Measurements from ENCODE around the gene CHCT1. TPM values are rescaled to one million over a fixed set of nuclear protein-coding genes. Genes with fewer than 3 reads are reported as not detected.

Gene CHCT1
- total and polyA plus RNA-seq, 2 donors (not counting 1 experiment from before 2014, with no cell fraction given) = not detected

GRCh38 chr17:60447375-60447774 lies 25.1 kb downstream of the CHCT1 start:
- TF ChIP-seq, protein P1, sequence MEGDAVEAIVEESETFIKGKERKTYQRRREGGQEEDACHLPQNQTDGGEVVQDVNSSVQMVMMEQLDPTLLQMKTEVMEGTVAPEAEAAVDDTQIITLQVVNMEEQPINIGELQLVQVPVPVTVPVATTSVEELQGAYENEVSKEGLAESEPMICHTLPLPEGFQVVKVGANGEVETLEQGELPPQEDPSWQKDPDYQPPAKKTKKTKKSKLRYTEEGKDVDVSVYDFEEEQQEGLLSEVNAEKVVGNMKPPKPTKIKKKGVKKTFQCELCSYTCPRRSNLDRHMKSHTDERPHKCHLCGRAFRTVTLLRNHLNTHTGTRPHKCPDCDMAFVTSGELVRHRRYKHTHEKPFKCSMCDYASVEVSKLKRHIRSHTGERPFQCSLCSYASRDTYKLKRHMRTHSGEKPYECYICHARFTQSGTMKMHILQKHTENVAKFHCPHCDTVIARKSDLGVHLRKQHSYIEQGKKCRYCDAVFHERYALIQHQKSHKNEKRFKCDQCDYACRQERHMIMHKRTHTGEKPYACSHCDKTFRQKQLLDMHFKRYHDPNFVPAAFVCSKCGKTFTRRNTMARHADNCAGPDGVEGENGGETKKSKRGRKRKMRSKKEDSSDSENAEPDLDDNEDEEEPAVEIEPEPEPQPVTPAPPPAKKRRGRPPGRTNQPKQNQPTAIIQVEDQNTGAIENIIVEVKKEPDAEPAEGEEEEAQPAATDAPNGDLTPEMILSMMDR (IDR thresholded peaks at IDR 0.05) = no peak
- no peak for TF ChIP-seq EZH2 (IDR thresholded peaks at IDR 0.05; ENCODE audit: borderline replicate concordance, insufficient read depth, low read depth, low read length, poor library complexity, severe bottlenecking)
- ChIA-PET POLR2A (interaction anchor here (0.6 kb wide), 1 partner anchor 10 kb away, joined by 5 read pairs; no protein-coding TSS in a partner anchor), CTCF (no interaction called here)
- Mint-ChIP-seq H3K27me3 (no peaks in the 10 kb centered on the region), H3K4me1 (peaks cover 2% of the 10 kb centered on the region), H3K27ac (no peak overlapping the region), H3K4me3 (no peak overlapping the region), H3K9me3 (ENCODE audit: insufficient read depth) (no peaks in the 10 kb centered on the region)
- Histone ChIP-seq H3K27me3 (replicated peaks in 1 of 4; ENCODE audit: control extremely low read depth in 1 of 4, control insufficient read depth in 3 of 4, insufficient read depth in 4 of 4, low read length in 3 of 4) (no peaks in the 10 kb centered on the region), H2AFZ (ENCODE audit: insufficient read depth, low read depth, low read length, poor library complexity, severe bottlenecking) (no peak overlapping the region), H3K4me2 (replicated peaks; ENCODE audit: low read depth, low read length, poor library complexity, severe bottlenecking) (no peak overlapping the region), H3K9ac (ENCODE audit: low read length) (no peak overlapping the region), H3K4me1 (ENCODE audit: control insufficient read depth in 2 of 2, insufficient read depth in 2 of 2, low read length in 2 of 2) (no peaks in the 10 kb centered on the region), H4K20me1 (ENCODE audit: control insufficient read depth, insufficient read depth, low read length, poor library complexity, severe bottlenecking) (no peaks in the 10 kb centered on the region), H3K36me3 (replicated peaks in 1 of 2; ENCODE audit: control extremely low read depth in 1 of 2, control insufficient read depth in 1 of 2, extremely low read depth in 1 of 2, insufficient read depth in 2 of 2, low read length in 1 of 2) (peaks cover 8 to 20% of the 10 kb centered on the region in 2 experiments), H3K4me3 (ENCODE audit: control extremely low read depth in 1 of 5, extremely low read depth in 1 of 5, insufficient read depth in 1 of 5, low read depth in 2 of 5, low read length in 4 of 5) (no peak overlapping the region), H3K9me3 (ENCODE audit: control extremely low read depth in 1 of 3, control insufficient read depth in 2 of 3, insufficient read depth in 1 of 3, low read length in 2 of 3) (no peaks in the 10 kb centered on the region), H3K79me2 (ENCODE audit: control insufficient read depth, insufficient read depth, low read length) (no peaks in the 10 kb centered on the region), H3K27ac (ENCODE audit: low read length in 2 of 2) (no peak overlapping the region)
- ATAC-seq (ENCODE audit: low read depth) = no peak
- WGBS (ENCODE audit: insufficient coverage) = 100% methylated on average over 3 of the region's 8 CpGs
- intact Hi-C loops (cut with micrococcal nuclease) = no loop called here
- no peak for DNase-seq

GRCh38 chr17:60451071-60451470 lies 28.8 kb downstream of the CHCT1 start:
- H3K27ac ChIP-seq (ENCODE audit: low read length in 2 of 2) = no peak overlapping the region
- H2AFZ ChIP-seq (ENCODE audit: insufficient read depth, low read depth, low read length, poor library complexity, severe bottlenecking) = no peak overlapping the region
- H3K4me1 ChIP-seq (ENCODE audit: control insufficient read depth in 2 of 2, insufficient read depth in 2 of 2, low read length in 2 of 2) = no peaks in the 10 kb centered on the region
- no peak overlapping the region for H3K9ac ChIP-seq (ENCODE audit: low read length)
- TF ChIP-seq, protein P1 (IDR thresholded peaks at IDR 0.05) = no peak
- no peak for TF ChIP-seq EZH2 (IDR thresholded peaks at IDR 0.05; ENCODE audit: borderline replicate concordance, insufficient read depth, low read depth, low read length, poor library complexity, severe bottlenecking)
- intact Hi-C loops (cut with micrococcal nuclease) = no loop called here
- no peaks in the 10 kb centered on the region for H3K79me2 ChIP-seq (ENCODE audit: control insufficient read depth, insufficient read depth, low read length)
- ATAC-seq (ENCODE audit: low read depth) = no peak
- Mint-ChIP-seq H3K9me3 (ENCODE audit: insufficient read depth) (no peaks in the 10 kb centered on the region), H3K27ac (no peak overlapping the region), H3K4me1 (peaks cover 2% of the 10 kb centered on the region), H3K4me3 (no peak overlapping the region), H3K27me3 (no peaks in the 10 kb centered on the region)
- H3K9me3 ChIP-seq (ENCODE audit: control extremely low read depth in 1 of 3, control insufficient read depth in 2 of 3, insufficient read depth in 1 of 3, low read length in 2 of 3) = no peaks in the 10 kb centered on the region
- ChIA-PET POLR2A (no interaction called here), CTCF (no interaction called here)
- DNase-seq = no peak
- no peaks in the 10 kb centered on the region for H4K20me1 ChIP-seq (ENCODE audit: control insufficient read depth, insufficient read depth, low read length, poor library complexity, severe bottlenecking)
- H3K4me2 ChIP-seq (replicated peaks; ENCODE audit: low read depth, low read length, poor library complexity, severe bottlenecking) = no peak overlapping the region
- no peaks in the 10 kb centered on the region for H3K27me3 ChIP-seq (replicated peaks in 1 of 4; ENCODE audit: control extremely low read depth in 1 of 4, control insufficient read depth in 3 of 4, insufficient read depth in 4 of 4, low read length in 3 of 4)
- no peak overlapping the region for H3K4me3 ChIP-seq (ENCODE audit: control extremely low read depth in 1 of 5, extremely low read depth in 1 of 5, insufficient read depth in 1 of 5, low read depth in 2 of 5, low read length in 4 of 5)
- peaks cover 9 to 40% of the 10 kb centered on the region in 2 experiments for H3K36me3 ChIP-seq (replicated peaks in 1 of 2; ENCODE audit: control extremely low read depth in 1 of 2, control insufficient read depth in 1 of 2, extremely low read depth in 1 of 2, insufficient read depth in 2 of 2, low read length in 1 of 2)
- no CpG with 5 or more reads among the region's 1 CpG for WGBS (ENCODE audit: insufficient coverage)
